K562 (cell line): Measurements from ENCODE around the gene WRAP53. TPM values are rescaled to one million over a fixed set of nuclear protein-coding genes. Genes with fewer than 3 reads are reported as not detected.
A peak's percentile ranks its signal among the peaks of the same experiment; 100 is the strongest.

Experiments
- ATAC-seq: fragments of 200-7000 bp; cut with Tn5 transposase; 3 replicates; pipeline ENCODE4 v1.9.1; 2020; ENCODE audit warnings: moderate library complexity
- BruUV-seq: library from RNA; stranded (reverse); fragments of 400-500 nt; replicated peaks from 2 replicates; lab custom pipeline; 2021; lab: Mats Ljungman, UMichigan
- CTCF ChIA-PET: fragments of 300-600 bp; formaldehyde crosslinking; extraction: SDS; loops from one replicate; lab custom pipeline; 2021; ENCODE audit warnings: low intra/inter-chr PET ratio; lab: Yijun Ruan, JAX
- POLR2A ChIA-PET: fragments of 300-600, 350-650 bp; sonication (Branson Sonifier 250); formaldehyde crosslinking; extraction: SDS; loops from one replicate; lab custom pipeline; 2021; ENCODE audit warnings: antibody characterized with exemption, inconsistent platforms; lab: Yijun Ruan, JAX
- DNase-seq, 4 experiments: peaks; one replicate each; pipeline versions ENCODE4 v3.0.0 to v3.0.0-alpha.2; 2011 to 2018; ENCODE audit warnings: low spot score in 3 of 4, mixed read lengths in 3 of 4; ENCODE audit errors: extremely low read depth in 1 of 4
- FAIRE-seq: peaks from 2 replicates; lab custom pipeline; 2011; peaks lifted over from hg19 to GRCh38; lab: Jason Lieb, UNC
- H2AFZ ChIP-seq: 2 replicates; pipeline ENCODE4 v1.6.0; 2011; ENCODE audit warnings: low read depth, low read length, control low read depth, inconsistent platforms
- H3K27ac ChIP-seq: fragments of 200-600 bp; 3 replicates; pipeline ENCODE4 v1.8.0; 2011; ENCODE audit warnings: low read depth, mild to moderate bottlenecking, control low read depth, inconsistent platforms, low read length, moderate library complexity, mixed read lengths; ENCODE audit errors: extremely low read depth
- H3K27me3 ChIP-seq, 2 experiments: fragments of 300-600 bp in 1 of 2; 2 replicates in 1 of 2; 3 replicates in 1 of 2; pipeline versions ENCODE4 v1.6.0 to v1.8.0; 2011; ENCODE audit warnings: inconsistent platforms in 2 of 2, low read length in 2 of 2, mild to moderate bottlenecking in 1 of 2, mixed read lengths in 1 of 2, moderate library complexity in 1 of 2; ENCODE audit not compliant: control insufficient read depth in 2 of 2, insufficient read depth in 2 of 2
- H3K36me3 ChIP-seq: fragments of 300-600 bp; 3 replicates; pipeline ENCODE4 v1.8.0; 2011; ENCODE audit warnings: mild to moderate bottlenecking, low read length, inconsistent platforms; ENCODE audit not compliant: control insufficient read depth, insufficient read depth
- H3K4me1 ChIP-seq, 2 experiments: fragments of 200-600 bp in 1 of 2; replicated peaks in 1 of 2; 2 replicates in 1 of 2; 3 replicates in 1 of 2; pipeline versions ENCODE4 v1.5.1 to v1.8.0; 2011; ENCODE audit warnings: inconsistent platforms in 2 of 2, low read length in 2 of 2, mild to moderate bottlenecking in 1 of 2, mixed read lengths in 1 of 2, moderate library complexity in 1 of 2; ENCODE audit not compliant: control insufficient read depth in 2 of 2, insufficient read depth in 2 of 2
- H3K4me2 ChIP-seq: 2 replicates; pipeline ENCODE4 v1.6.1; 2011; ENCODE audit warnings: low read length, control low read depth, inconsistent platforms, mixed read lengths; ENCODE audit not compliant: insufficient read depth
- H3K4me3 ChIP-seq: fragments of 200-600 bp; sonication (generic), shearing (Covaris generic); 2 replicates; pipeline ENCODE4 v1.5.1; 2016; ENCODE audit warnings: control low read depth, inconsistent platforms
- H3K79me2 ChIP-seq: fragments of 200-600 bp; 3 replicates; pipeline ENCODE4 v1.8.0; 2011; ENCODE audit warnings: low read length, inconsistent platforms; ENCODE audit not compliant: control insufficient read depth, insufficient read depth
- H3K9ac ChIP-seq, 2 experiments: 2 replicates each; pipeline versions ENCODE4 v1.6.0 to v1.6.1; 2011; ENCODE audit warnings: low read depth in 2 of 2, low read length in 2 of 2, control low read depth in 1 of 2, inconsistent platforms in 1 of 2, mild to moderate bottlenecking in 1 of 2, mixed read lengths in 1 of 2; ENCODE audit not compliant: insufficient read depth in 1 of 2
- H3K9me1 ChIP-seq: one replicate; pipeline ENCODE4 v1.6.0; 2011; ENCODE audit warnings: inconsistent platforms, mild to moderate bottlenecking, low read length, moderate library complexity; ENCODE audit not compliant: control insufficient read depth, insufficient read depth
- H3K9me3 ChIP-seq: replicated peaks from 2 replicates; pipeline ENCODE4 v1.5.1; 2011; ENCODE audit warnings: low read depth, low read length, inconsistent platforms; ENCODE audit not compliant: control insufficient read depth, insufficient read depth
- H4K20me1 ChIP-seq: replicated peaks from 2 replicates; pipeline ENCODE4 v1.6.1; 2011; ENCODE audit warnings: low read length, inconsistent platforms, mixed read lengths; ENCODE audit not compliant: control insufficient read depth, insufficient read depth
- E2F6 ChIP-seq, 2 experiments: IDR thresholded peaks; 2 replicates each; pipeline ENCODE4 v1.6.1; 2011; ENCODE audit warnings: borderline replicate concordance in 1 of 2, control low read depth in 1 of 2, low read depth in 1 of 2, low read length in 1 of 2, mild to moderate bottlenecking in 1 of 2, mixed read lengths in 1 of 2, moderate library complexity in 1 of 2; ENCODE audit not compliant: insufficient read depth in 1 of 2, insufficient read length in 1 of 2, poor library complexity in 1 of 2, severe bottlenecking in 1 of 2; ENCODE audit errors: extremely low read depth in 1 of 2
- HDAC1 ChIP-seq, 2 experiments: fragments of 450-650 bp; IDR thresholded peaks; 2 replicates each; pipeline ENCODE4 v1.6.1; 2016 to 2017; ENCODE audit warnings: inconsistent platforms in 1 of 2, mild to moderate bottlenecking in 1 of 2, moderate library complexity in 1 of 2
- MBD1 ChIP-seq: fragments of 250-450 bp; sonication (Bioruptor Pico); IDR thresholded peaks from 2 replicates; pipeline ENCODE4 v1.8.0; 2022; ENCODE audit warnings: inconsistent platforms
- NRF1 ChIP-seq, 2 experiments: fragments of 450-650 bp; IDR thresholded peaks in 1 of 2; conservative IDR thresholded peaks in 1 of 2; 2 replicates each; pipeline ENCODE4 v1.6.1; 2014; ENCODE audit warnings: mild to moderate bottlenecking in 2 of 2
- PRDM10 ChIP-seq: fragments of 450-650 bp; IDR thresholded peaks from 2 replicates; pipeline ENCODE4 v1.6.1; 2018; ENCODE audit not compliant: partially characterized antibody
- ZNF311 ChIP-seq: fragments of 250-450 bp; sonication (Bioruptor Pico); IDR thresholded peaks from 2 replicates; pipeline ENCODE4 v1.4.0; 2020; ENCODE audit warnings: mild to moderate bottlenecking, moderate library complexity
- WGBS: fragments of 100-300 bp; shearing (Covaris generic); methylation state at CpG from one replicate; pipeline ENCODE4 v1.1.6; 2016; ENCODE audit warnings: low coverage, mixed read lengths; ENCODE audit not compliant: insufficient coverage; ENCODE audit errors: missing lambda C conversion rate; 5-methylcytosine and 5-hydroxymethylcytosine counted together
- in situ Hi-C: fragments of 300-500 bp; cut with MboI; formaldehyde crosslinking; loops from 4 replicates; pipeline ENCODE4 v1.15.0; 2018; ENCODE audit warnings: inconsistent platforms, mixed read lengths
- intact Hi-C: fragments of 100-400 bp; cut with micrococcal nuclease; formaldehyde crosslinking; loops from 2 replicates; pipeline ENCODE4 v1.14.2; 2022
- polyA plus RNA-seq, 8 experiments: library from polyadenylated mRNA; depleted of rRNA in 4 of 8; stranded (reverse) in 5 of 8; unstranded in 3 of 8; fragments of >200 nt; fragmentation: Nextera tagmentation in 2 of 8; fragmentation: Illumina TruSeq in 1 of 8; extraction: Ambion mirVana in 2 of 8; extraction: Trizol in 1 of 8; gene quantifications; 2 replicates each; pipeline versions ENCODE4 v1.2.1 to v1.2.3, GENCODE V29; 2011 to 2014; ENCODE audit warnings: inconsistent platforms in 1 of 8, missing spikeins in 1 of 8
- total RNA-seq, 7 experiments: library from RNA; depleted of rRNA in 6 of 7; stranded (reverse); fragments of >200 nt in 6 of 7; fragmentation: Illumina TruSeq in 2 of 7; extraction: Trizol in 2 of 7; gene quantifications; 2 replicates each; pipeline versions ENCODE4 v1.2.1 to v1.2.3, GENCODE V29; 2011 to 2021; ENCODE audit warnings: low replicate concordance in 1 of 7

WRAP53 gene
- total and polyA plus RNA-seq, 9 of the 15 experiments (the other 6 are each of a cell fraction or from before 2014, with no cell fraction given): 0.72 to 18.2 (median 13.4) TPM

GRCh38 chr17:7717756-7718350, 29.6 kb downstream of the WRAP53 start:
- Histone ChIP-seq H3K36me3 (no peaks in the 10 kb centered on the region), H3K9me3 (no peaks in the 10 kb centered on the region), H3K27me3 (peaks cover 18 to 58% of the 10 kb centered on the region in 2 experiments; a peak in 4 of 5 replicates), H3K79me2 (no peaks in the 10 kb centered on the region), H3K4me3 (peak overlapping the region; percentile 45), H3K27ac (no peak overlapping the region), H3K9me1 (no peaks in the 10 kb centered on the region), H2AFZ (peak overlapping the region; percentile 59; the same call in 1 of the 2 replicates), H3K9ac (peak overlapping the region in 1 of 2 experiments; percentile 89; a peak in 2 of 4 replicates), H3K4me2 (peak overlapping the region; percentile 72), H4K20me1 (no peaks in the 10 kb centered on the region), H3K4me1 (peaks cover 6 to 21% of the 10 kb centered on the region in 2 experiments; a peak in 3 of 5 replicates)
- intact Hi-C loops: loop anchor here (1.0 to 2.0 kb wide), 2 partner anchors 29 to 84 kb away; partner anchors contain the start of gene WRAP53
- no peak for FAIRE-seq
- in situ Hi-C loops: no loop called here
- WGBS: 4% methylated on average over 11 of the region's 16 CpGs
- BruUV-seq: no TSS peak
- POLR2A ChIA-PET: interaction anchor here (0.5 to 0.6 kb wide), 2 partner anchors 14 to 31 kb away, joined by 3 read pairs; partner anchors contain the start of gene TP53
- no peak for ATAC-seq
- CTCF ChIA-PET: interaction anchor here (0.9 to 1.3 kb wide), 3 partner anchors 84 to 202 kb away, joined by 3 to 5 read pairs (median 3); no protein-coding TSS in a partner anchor
- no peak for DNase-seq
- TF ChIP-seq NRF1 (conservative IDR thresholded peaks at IDR 0.05 in 1 of 2, IDR thresholded peaks at IDR 0.05 in 1 of 2): peak in 1 of 2 experiments; percentile 65; a peak in 3 of 4 replicates
- TF ChIP-seq MBD1 (CRISPR knock-in tag): no peak
- TF ChIP-seq PRDM10: peak; percentile 7
- peak in 1 of 2 experiments; percentile 53; a peak in 1 of 4 replicates for TF ChIP-seq HDAC1 (IDR thresholded peaks at IDR 0.05)
- TF ChIP-seq E2F6 (IDR thresholded peaks at IDR 0.05; ENCODE audit: borderline replicate concordance in 1 of 2, extremely low read depth in 1 of 2, insufficient read depth in 1 of 2, insufficient read length in 1 of 2, low read depth in 1 of 2, low read length in 1 of 2, poor library complexity in 1 of 2, severe bottlenecking in 1 of 2): peak in 1 of 2 experiments; percentile 20
- TF ChIP-seq ZNF311: no peak
